ENCODE results near the gene NCAPG.

Gene NCAPG

GRCh38 chr4:17773135-17773698, 37.6 kb upstream of the NCAPG start:
- DNase-seq (ENCODE audit: low read depth in 1 of 2, low spot score in 1 of 2): no peak
- no peaks in the 10 kb centered on the region for H3K27me3 ChIP-seq (ENCODE audit: insufficient read depth, poor library complexity, severe bottlenecking)
- TF ChIP-seq SPI1 (IDR thresholded peaks at IDR 0.05; ENCODE audit: borderline replicate concordance, low read depth) (no peak), POLR2AphosphoS5 (IDR thresholded peaks at IDR 0.05; ENCODE audit: low read depth) (no peak), GABPA (IDR thresholded peaks at IDR 0.05; ENCODE audit: low read depth) (no peak)
- TF ChIP-seq, protein P1, sequence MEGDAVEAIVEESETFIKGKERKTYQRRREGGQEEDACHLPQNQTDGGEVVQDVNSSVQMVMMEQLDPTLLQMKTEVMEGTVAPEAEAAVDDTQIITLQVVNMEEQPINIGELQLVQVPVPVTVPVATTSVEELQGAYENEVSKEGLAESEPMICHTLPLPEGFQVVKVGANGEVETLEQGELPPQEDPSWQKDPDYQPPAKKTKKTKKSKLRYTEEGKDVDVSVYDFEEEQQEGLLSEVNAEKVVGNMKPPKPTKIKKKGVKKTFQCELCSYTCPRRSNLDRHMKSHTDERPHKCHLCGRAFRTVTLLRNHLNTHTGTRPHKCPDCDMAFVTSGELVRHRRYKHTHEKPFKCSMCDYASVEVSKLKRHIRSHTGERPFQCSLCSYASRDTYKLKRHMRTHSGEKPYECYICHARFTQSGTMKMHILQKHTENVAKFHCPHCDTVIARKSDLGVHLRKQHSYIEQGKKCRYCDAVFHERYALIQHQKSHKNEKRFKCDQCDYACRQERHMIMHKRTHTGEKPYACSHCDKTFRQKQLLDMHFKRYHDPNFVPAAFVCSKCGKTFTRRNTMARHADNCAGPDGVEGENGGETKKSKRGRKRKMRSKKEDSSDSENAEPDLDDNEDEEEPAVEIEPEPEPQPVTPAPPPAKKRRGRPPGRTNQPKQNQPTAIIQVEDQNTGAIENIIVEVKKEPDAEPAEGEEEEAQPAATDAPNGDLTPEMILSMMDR (IDR thresholded peaks at IDR 0.05; ENCODE audit: insufficient read depth, low read length): no peak
- H3K4me3 ChIP-seq (replicated peaks; ENCODE audit: insufficient read depth, low read length): no peak overlapping the region
- no peak overlapping the region for H3K27ac ChIP-seq (replicated peaks)

DNA sequence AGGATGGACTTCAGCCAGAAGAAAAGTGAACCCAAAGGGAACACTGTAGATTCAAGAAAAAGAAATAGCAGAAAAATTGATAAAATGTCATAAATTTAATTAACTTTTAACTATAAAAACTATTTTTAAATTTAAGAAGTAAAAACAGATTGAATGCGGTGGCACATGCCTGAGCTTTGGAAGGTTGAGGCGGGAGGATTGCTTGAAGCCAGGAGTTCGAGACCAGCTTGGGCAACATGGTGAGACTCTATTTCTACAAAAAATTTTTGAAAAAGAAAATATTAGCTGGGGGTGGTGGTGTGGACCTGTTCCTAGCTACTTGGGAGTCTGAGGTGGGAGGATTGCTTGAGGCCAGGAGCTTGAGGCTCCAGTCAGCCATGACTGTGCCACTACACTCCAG, 32.3 kb upstream of the NCAPG start:
- TF ChIP-seq POLR2AphosphoS5 (IDR thresholded peaks at IDR 0.05; ENCODE audit: low read depth) (no peak), SPI1 (IDR thresholded peaks at IDR 0.05; ENCODE audit: borderline replicate concordance, low read depth) (no peak), REST (IDR thresholded peaks at IDR 0.05; ENCODE audit: insufficient replicate concordance, low read depth) (no peak), GABPA (IDR thresholded peaks at IDR 0.05; ENCODE audit: low read depth) (no peak)
- TF ChIP-seq, protein P1 (IDR thresholded peaks at IDR 0.05; ENCODE audit: insufficient read depth, low read length): no peak
- Histone ChIP-seq H3K27ac (replicated peaks) (no peak overlapping the region), H3K27me3 (ENCODE audit: insufficient read depth, poor library complexity, severe bottlenecking) (peaks cover 24% of the 10 kb centered on the region), H3K4me3 (replicated peaks; ENCODE audit: insufficient read depth, low read length) (no peak overlapping the region)
- no peak for DNase-seq (ENCODE audit: low read depth in 1 of 2, low spot score in 1 of 2)

DNA sequence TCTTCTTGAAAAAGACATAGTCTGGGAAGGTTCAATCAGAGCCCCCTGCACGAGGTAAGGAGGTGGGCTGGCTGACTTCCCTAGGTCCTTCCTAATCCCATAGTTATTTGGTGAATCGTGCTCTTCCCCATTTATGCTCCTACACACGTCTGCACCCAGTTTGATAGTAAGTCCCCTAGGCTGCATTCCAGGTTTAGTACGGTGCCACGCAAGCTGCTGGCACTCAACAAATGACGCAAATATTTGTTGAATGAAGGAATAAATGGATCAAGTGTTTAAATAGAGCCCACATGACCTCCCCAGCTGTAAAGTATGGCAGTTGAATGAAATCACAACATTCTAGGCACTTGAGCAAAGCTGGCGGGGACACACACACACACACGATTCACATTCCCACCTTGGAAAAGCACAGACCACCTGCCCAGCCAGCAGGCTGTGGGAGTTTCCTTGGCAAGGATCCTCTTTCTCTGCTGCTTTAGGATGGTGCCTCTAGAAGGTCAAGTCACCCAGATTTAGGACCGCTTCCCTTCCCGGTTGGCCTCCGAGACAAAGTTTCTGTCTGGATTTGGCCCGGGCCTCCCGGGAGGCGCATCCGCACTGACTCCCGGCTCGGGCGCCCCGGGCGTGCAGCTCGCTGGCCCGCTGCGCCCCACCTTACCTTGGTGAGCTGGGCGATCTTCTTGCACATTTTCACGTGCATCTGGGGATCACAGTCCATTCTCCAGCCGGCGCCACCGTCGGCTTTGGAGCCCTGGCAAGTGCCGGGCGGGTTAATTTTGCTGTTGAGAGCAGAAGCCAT, 30.1 kb upstream of the NCAPG start:
- no peak for DNase-seq (ENCODE audit: low read depth in 1 of 2, low spot score in 1 of 2)
- Histone ChIP-seq H3K27ac (replicated peaks) (no peak overlapping the region), H3K27me3 (ENCODE audit: insufficient read depth, poor library complexity, severe bottlenecking) (peaks cover 24% of the 10 kb centered on the region), H3K4me3 (replicated peaks; ENCODE audit: insufficient read depth, low read length) (peak overlapping the region; percentile 10)
- TF ChIP-seq, protein P1 (IDR thresholded peaks at IDR 0.05; ENCODE audit: insufficient read depth, low read length): no peak
- no peak for TF ChIP-seq SPI1 (IDR thresholded peaks at IDR 0.05; ENCODE audit: borderline replicate concordance, low read depth)
- TF ChIP-seq POLR2AphosphoS5 (IDR thresholded peaks at IDR 0.05; ENCODE audit: low read depth): no peak
- no peak for TF ChIP-seq GABPA (IDR thresholded peaks at IDR 0.05; ENCODE audit: low read depth)
- no peak for TF ChIP-seq REST (IDR thresholded peaks at IDR 0.05; ENCODE audit: insufficient replicate concordance, low read depth)

Measured in HL-60 (cell line).